GOT3 (cell line): ENCODE data around the gene CAPN8.

Experiments
- DNase-seq: peaks from one replicate; lab custom pipeline; 2025; ENCODE audit warnings: mixed read lengths; lab: John Stamatoyannopoulos, UW

CAPN8 gene

GRCh38 chr1:223702735-223703667 is 37.5 kb upstream of the CAPN8 start:
- no peak for DNase-seq

GRCh38 chr1:223700942-223701637 is 35.6 kb upstream of the CAPN8 start:
- peak; percentile 68 for DNase-seq

- DNase-seq: no peak
These were observed 35.0 kb upstream of the CAPN8 start for GRCh38 chr1:223700388-223700918.

GRCh38 chr1:223695941-223696340 is 30.4 kb upstream of the CAPN8 start:
- no peak for DNase-seq

- DNase-seq: no peak
These were observed 29.6 kb upstream of the CAPN8 start for GRCh38 chr1:223695014-223695548.

- no peak for DNase-seq
These were observed 25.6 kb upstream of the CAPN8 start for GRCh38 chr1:223691121-223691520.

GRCh38 chr1:223684488-223684792 is 18.9 kb upstream of the CAPN8 start:
- DNase-seq: no peak

- no peak for DNase-seq
These were observed 18.3 kb upstream of the CAPN8 start for GRCh38 chr1:223683586-223684487.

- no peak for DNase-seq
These were observed 17.0 kb upstream of the CAPN8 start for GRCh38 chr1:223682502-223682901.

GRCh38 chr1:223680188-223680587 is 14.7 kb upstream of the CAPN8 start:
- no peak for DNase-seq

GRCh38 chr1:223678841-223679240 is 13.3 kb upstream of the CAPN8 start:
- DNase-seq: no peak

GRCh38 chr1:223674119-223674890 is 8.8 kb upstream of the CAPN8 start:
- DNase-seq: no peak

- DNase-seq: no peak
These were observed 5.1 kb upstream of the CAPN8 start for GRCh38 chr1:223670458-223671159.

- no peak for DNase-seq
These were observed 3.7 kb upstream of the CAPN8 start for GRCh38 chr1:223669003-223669795.

GRCh38 chr1:223667484-223668182 is 2.1 kb upstream of the CAPN8 start:
- no peak for DNase-seq

- DNase-seq: no peak
These were observed 1.4 kb downstream of the CAPN8 start for GRCh38 chr1:223664106-223664505.

- no peak for DNase-seq
These were observed 2.6 kb downstream of the CAPN8 start for GRCh38 chr1:223662943-223663342.

- no peak for DNase-seq
These were observed 5.8 kb downstream of the CAPN8 start for GRCh38 chr1:223659711-223660110.

- no peak for DNase-seq
These were observed 7.5 kb downstream of the CAPN8 start for GRCh38 chr1:223657978-223658377.
